T-helper 9 cell (primary cell): Measurements from ENCODE around the gene GLIS1.
"Not testable (repeated sequence)": the region's sequence is repeated elsewhere in the genome, so short reads cannot be mapped to it uniquely, and the experiment has no call there.

Experiments used
- DNase-seq: peaks from one replicate; pipeline ENCODE4 v3.0.0-alpha.2; 2020
- total RNA-seq, 2 donors: gene quantifications; one replicate each; lab custom pipeline; 2026; lab: John Stamatoyannopoulos, UW

GLIS1 gene
- 0 reads per million in 2 donors for total RNA-seq

DNA sequence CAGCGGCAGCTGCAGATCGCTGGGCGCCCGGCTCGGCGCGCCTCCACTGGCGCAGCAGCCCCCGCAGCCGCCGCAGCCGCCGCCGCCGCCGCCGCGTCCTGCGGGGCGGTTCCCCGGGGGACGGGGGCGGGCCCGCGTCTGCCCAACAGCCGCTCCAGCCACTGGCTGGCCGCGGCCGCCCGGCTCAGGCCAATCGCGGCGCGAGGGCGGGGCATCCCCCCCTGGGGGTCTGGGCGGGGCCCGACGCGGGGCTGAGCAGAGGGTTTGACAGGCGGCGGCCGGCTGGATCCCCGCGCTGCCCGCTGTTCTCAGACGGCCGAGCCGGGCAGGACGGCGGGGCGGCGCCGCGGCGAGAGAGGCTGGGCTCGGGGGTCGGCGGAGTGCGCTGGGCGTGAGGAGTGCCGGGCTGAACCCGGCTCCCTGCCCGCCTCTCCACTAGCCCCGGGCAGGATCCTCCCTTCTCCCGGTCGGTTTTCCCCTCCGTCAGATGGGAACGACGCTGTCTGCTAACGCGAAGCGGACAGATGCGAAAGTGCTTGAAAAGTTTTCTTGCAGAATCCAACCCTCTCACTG lies at the start of gene GLIS1:
TSS of gene GLIS1 (minus strand) at position 56 of the 573 bp plus-strand sequence. CDS start 1,100 bp downstream, outside the sequence.
- DNase-seq = no peak

DNA sequence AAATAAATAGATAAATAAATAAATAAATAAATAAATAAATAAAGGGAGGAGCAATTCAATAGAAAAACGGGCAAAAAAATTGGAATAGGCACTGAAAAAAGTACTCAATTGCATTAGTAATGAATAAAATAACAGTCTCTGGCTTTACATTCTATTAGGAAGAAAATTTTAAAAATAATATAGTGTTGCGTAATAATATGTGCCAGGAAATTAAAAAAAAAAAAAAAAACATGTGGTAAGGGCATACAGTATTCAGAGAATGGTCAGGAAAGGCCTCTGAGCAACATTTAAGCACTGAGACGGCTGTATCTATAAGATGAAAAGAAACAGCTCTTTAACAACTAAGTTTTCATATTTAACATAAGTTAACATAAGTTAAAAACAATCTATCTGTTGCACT lies 48.7 kb upstream of the GLIS1 start:
- no peak for DNase-seq

DNA sequence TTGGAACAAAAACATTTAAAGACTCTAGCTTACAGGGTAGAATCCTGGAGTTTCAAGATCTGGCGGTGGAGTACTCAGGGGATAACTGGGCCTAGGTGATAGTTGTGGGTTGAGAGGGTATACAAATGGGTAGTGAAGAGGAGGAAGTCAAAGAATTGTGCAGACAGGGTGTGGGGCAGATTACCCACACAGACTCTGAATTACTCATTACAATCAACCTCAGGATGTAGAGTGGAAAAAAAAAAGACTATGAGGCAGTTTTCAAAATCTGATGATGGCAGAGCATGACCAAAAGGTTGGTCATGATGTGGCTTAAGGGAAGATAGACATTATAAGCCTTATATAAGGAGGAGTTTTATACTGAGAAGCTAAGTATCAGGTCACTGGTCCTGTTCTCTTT lies 44.1 kb upstream of the GLIS1 start:
- DNase-seq = no peak

DNA sequence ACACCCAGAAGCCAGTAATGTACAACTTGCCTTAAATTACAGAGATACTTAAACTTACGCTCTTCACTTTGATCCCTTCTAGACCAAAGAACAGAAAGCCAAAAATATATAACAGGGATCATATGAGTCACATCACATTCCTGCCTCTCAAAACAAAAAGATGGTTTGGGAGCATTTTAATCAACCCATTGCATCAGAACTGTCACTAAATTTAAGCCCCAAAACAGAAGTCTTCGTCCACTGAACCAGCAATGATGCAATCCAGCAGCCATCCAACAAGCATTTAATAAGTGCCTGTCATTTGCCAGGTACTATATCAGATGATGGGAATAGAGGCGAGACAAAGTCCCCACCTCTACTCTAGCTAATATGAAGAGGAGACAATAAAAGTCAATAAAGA lies 42.7 kb upstream of the GLIS1 start:
- DNase-seq = no peak

DNA sequence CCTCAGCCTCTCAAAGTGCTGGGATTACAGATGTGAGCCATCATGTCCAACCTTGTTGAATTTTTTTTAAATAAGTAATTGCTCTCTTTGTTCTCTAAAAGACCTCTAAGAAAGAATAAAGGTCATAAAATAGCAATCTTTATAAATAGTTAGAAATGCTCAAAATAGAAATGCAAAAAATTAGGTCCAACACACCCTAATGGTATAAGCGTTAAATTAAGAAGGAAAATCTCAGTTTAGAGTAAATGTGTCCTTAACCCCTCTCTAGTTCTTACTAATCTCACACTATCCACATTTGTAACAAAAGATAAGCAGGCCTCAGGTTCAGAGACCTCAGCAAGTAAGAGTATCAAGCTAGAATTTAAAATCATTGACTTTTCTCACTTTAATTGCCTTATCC lies 38.3 kb upstream of the GLIS1 start:
- no peak for DNase-seq

DNA sequence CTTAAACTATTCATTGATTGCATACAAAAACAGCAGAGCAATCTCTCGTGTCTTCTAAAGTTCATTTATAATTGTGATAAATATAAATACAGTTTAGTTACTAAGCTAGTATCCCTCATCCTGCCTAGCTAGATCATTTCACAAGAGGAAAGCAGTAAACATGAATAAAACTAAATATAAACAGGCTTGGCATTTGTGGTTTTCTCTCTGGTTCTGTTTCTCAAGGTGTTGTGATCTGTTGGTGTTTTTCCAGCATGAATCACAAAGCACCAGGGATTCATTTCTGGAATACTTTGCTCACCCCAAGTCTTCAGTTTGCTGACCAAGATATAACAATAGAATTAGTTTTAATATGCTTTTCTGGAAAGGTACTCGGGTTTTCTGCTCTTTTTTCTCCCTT lies 32.7 kb upstream of the GLIS1 start:
- no peak for DNase-seq

DNA sequence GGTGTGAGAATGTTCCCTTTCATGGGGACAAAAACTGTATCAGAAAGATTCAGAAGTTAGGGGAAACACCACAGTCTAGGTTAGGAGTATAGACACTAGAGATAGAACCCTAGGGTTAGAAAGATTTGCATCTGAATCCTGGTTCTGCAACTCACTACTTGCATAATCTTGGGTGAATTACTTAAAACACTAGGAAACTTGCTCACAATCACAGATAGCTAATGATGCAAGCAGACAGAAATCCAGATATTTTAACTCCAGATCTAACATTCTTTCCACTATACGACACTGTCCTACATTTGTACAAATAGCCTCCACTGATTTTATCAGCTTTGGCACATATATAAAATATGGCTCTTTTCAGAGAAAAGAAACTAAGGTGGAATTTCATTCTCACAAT lies 30.8 kb upstream of the GLIS1 start:
- no peak for DNase-seq

DNA sequence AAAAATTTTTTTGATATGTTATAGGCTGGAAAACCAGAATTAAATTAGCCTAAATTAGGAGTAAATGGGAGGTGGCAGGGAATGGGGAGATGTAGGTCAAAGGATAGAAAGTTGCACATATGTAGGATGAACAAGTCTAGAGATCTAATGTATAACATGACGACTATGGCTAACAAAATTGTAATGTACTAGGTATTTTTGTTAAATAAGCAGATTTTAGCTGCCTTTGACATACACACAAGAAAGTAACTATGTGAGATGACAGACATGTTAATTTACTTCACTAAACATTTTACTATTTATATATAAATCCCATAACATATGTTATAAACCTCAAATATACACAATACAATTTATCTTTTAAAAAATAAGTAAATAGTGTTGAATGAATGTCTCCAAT lies 30.2 kb upstream of the GLIS1 start:
- no peak for DNase-seq

DNA sequence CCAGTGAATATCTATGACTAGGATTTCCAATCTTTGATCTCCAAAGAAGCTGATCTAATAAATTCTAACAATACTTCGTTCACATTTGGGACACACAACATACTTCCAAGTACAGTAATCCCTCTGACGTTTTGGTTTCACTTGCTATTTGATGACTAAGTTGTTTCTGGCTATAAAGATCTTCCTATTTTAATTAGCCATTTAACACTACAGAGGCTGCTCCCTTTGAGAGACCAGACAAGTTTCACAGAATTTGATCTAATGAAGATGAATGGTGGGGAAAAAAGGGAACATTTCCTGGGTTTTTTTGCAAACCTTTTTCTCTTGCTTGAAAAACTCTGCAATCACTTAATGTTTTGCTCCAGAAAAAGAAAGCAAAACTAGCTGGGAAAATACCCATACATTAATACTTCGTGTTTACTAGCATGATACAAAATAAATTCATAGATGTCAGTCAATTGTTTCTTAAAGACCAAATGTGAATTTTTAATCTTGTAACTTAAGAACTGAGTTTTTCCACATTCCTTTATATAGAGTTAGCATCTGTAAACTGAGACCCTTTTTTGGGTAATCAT lies 28.0 kb upstream of the GLIS1 start:
- DNase-seq = no peak

DNA sequence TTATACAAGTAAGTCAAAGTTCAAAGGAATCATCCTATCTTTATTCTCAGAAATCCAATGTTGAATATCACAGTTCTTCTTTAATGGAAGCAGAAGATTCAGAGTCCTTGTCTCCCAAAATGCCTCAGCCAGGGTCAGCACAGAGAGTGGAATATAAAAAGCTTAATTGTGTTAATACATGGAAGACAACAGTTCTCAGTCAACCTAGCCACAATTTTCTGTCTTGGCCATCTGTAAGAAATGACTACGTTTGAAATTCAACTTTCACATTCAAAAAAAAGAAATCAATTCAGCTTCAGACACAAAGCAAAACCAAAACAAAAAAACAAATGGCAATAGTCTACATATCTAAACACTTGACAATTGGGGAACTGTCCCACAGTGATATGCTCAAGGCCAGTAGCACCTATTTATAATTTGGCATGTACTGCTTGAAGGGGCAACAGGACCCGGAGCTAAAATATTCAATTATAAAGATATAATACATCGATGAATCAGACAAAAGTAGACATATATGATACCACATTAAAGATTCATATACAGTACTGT lies 27.3 kb upstream of the GLIS1 start:
- no peak for DNase-seq

DNA sequence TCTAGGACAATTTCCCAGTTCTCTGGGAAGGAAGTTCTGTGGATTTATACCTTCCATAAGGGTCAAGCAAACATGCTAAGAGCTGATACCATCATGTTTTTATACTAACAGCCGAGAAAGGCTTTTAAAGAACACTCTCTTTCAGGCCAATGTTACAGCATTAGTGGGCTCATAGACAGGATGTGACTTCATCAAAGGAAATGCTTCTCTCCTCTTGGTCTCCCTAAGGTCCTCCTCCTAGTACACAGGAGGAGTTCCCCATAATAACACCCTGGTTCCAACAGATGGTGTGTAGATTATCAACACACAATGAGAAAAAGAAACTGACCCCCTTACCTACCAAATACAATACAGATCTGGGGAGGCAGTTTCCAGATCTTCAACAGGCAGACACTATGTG lies 26.7 kb upstream of the GLIS1 start:
- no peak for DNase-seq

DNA sequence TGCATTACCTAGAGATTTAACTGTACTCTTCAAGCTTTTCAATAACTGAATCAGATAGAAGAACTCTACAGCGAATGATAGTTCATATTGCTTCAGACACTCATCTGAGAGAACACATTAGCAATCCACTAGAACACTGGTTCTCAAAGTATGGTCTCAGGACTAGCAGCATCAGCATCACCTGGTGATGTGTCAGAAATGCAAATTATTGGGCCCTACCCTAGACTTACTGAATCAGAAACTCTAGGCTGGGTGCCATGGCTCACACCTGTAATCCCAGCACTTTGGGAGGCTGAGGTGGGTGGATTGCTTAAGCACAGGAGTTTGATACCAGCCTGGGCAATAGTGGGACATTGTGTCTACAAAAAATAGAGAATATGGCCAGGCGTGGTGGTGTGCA lies 24.9 kb upstream of the GLIS1 start:
- DNase-seq = no peak

DNA sequence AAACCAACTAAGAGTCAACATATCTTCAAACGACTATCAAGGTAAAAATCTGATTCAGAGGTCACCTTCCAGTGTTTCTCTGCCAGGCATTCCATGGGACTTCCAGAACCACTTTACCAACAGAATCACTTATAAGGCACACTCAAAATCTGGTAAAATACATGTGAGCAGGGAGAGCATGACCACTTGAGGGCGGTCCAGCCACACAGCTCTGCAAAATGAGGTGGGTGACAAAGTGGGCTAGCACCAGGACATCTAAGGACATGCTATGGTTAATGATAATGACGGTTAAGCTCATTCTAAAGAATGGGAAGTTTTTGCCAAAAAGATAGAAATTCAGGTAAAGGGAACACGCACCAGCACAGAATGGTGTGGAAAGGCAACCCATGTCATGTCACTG lies 24.5 kb upstream of the GLIS1 start:
- no peak for DNase-seq

DNA sequence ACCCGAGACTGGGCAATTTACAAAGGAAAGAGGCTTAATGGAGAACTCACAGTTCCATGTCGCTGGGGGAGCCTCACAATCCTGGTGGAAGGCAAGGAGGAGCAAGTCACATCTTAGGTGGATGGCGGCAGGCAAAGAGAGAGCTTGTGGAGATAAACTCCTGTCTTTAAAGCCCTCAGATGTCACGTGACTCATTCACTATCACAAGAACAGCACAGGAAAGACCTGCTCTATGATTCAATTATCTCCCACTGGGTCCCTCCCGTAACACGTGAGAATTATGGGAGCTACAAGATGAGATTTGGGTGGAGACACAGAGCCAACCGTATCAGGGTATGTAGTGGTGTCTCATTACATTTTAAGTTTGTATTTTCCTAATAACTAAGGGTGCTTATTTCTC lies 21.5 kb upstream of the GLIS1 start:
- not testable (repeated sequence) for DNase-seq

DNA sequence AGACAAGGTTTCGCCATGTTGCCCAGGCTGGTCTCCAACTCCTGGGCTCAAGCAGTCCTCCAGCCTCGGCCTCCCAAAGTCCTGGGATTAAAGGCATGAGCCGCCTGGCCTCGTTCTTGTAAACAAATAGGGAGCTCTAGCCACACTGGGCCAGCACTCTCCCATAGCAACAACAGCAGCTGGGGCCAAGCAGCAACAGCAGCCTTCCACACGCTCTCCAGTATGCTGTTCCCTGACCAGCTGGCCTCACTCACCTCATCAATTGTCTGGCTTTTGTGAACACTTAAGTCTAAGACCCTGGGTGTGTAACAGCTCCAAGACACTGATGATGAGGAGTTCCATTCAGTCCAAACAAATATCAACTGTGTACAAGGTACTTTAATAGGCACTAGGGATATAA lies 16.9 kb upstream of the GLIS1 start:
- no peak for DNase-seq

DNA sequence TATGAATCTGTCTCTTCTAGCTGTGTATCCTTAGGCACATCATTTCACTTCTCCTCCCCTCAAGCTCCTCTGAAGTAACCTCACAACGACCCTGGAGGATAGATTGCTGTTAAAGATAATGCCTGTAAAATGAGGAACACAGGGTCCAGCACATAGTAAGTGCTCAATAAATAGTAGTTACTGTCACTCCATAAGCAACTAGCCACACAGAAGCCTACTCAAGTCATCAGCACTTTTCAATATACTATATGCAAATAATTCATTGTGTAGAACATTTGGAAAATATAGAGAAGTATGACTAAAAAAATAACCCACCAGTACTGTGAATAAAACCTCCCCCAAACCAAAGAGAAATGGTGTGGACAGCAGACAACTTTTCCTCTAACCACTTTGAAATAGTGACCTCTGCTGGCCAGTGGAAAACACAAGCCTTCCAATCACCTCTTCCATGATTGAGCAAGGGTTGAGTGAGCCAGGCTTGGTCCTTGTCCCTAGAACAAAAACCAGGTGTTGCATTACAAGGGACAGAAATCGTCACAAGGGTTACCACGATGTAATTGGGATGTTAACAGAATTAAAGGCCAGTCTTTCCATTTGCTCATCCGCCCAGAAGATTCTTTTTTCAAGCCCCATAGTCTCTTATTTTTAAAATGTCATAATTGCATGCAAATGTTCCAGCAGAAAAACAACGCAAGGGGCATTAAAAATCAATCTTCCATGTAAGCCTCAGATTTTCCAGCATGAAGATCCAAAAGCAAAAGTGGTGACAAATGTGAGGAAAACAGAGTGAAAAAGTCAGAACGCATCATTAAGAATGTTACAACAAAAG lies 15.7 kb upstream of the GLIS1 start:
- DNase-seq = no peak

DNA sequence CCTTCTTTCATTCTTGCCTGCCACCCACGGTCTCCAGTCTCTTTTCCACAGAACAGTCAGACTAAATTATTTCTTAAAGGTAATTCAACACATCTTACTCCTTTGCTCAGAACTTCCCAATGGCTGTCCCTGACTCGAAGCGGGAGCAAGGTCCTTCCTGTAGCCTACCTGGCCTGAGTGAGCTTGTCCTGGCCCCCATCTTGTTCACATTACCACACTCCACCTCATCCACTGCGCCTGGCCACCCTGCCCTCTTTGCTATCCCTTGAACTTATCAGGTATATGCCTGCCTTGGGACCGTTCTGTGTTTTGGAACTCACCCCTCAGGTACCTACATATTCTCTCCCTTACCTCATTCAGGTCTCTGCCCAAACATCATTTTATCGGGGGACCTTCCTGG lies 13.3 kb upstream of the GLIS1 start:
- no peak for DNase-seq

DNA sequence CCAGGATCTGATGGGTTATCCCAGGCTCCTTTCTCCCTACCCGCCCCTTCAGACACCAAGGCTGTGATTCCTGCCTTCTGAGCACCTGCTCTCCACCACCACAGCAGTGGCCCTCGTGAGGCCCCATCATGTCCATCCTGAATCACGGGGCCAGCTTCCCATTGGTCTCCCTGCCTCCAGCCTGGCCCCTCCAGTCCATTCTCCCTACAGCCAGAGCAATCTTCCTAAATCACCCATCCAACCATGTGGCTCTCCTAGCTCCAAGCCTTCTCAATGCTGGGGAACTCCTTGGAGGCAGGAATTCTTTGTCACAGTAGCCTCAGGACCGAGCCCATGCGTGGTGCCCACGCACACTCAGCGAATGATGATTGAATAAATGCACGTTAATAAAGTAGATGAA lies 8.9 kb upstream of the GLIS1 start:
- DNase-seq = no peak

DNA sequence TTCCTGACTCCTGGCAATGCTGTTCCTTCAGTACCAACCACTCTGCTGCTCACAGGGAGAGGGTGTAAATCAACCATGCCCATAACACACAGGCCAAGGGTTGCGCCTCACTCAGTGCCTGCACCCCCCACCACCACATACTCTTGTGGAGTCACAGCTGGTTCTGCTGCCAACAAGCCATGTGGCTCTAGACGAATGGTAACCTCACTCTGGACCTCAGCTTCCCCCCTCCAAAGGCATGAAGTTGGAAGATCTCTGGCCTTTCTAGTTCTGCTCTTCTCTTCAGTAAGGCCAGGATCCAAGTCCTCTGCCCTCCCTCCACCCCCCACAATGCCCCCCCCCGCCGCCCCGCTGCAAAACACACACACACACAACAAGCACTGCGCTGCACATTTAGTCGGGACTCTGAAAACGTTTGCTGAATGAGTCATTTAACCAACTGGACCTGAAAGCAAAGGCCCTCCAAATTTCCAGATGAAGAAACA lies 1.7 kb upstream of the GLIS1 start:
- no peak for DNase-seq

DNA sequence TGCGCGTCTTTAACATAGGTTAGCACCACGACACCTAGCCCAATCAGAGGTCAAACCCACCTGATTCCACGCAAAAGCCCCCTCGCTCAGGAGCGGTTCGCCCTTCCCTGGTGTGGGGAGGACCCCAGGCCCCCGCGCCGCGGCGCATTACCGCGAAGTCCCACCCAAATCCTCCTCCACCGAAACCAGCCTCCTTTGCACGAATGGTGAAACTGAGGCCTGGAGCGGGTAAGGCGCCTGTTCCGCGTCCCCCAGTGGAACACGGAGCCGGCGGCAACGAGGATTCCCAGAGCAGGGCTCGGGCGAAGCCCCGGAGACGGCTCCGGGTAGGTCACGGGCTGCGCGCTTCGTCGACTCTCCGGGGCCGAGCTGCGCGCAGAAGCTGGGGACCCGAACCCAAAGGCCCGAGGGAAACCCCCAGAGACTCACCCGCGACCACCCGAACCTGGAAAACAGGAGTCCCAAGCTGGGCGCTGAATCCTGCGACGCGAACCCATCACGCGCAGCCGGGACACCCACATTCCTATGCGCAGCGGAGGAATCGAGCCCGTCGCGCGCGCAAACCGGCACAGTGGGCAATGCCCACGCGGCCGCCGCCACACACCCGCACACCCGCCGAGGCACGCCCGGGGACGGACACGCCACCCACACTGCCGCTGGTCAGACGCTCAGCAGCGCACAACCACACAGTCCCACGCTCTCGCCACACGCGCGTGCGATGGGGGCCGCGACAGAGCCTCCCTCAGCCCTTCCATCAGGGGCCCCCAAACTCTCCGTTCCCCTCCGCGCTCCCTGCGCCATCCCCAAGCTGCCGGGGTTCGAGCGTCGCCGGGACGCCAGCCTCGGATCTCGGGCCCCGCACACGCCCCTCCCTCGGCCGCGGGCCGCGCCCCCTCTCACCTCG lies 507 bp downstream of the GLIS1 start:
- DNase-seq = no peak

DNA sequence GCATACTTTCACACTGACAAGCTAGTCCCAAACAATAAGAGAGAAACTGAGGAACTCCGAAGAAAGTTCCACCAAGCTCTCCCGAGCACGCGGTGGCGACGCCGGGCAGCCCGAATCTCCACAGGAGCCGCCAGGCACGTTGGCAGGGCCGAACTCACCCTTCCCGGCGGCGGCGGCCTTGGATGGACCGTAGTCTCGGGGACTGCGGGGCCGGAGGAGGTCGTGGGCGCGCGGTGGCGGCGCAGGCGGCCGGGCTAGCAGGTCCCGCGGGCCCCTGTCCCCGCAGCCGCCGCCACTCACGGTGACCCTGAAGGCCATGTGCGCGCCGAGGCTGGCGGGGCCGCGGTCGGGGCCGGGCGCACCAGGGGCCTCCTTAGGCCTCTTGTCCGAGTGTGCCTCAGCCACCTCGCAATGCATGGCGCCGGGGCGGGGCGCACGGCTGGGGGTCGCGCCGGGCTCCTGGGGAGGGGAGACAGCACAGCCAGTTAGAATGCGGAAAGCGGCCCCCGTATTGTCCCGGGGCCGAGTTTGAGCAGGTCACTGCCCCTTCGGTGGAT lies 1.2 kb downstream of the GLIS1 start:
- no peak for DNase-seq

DNA sequence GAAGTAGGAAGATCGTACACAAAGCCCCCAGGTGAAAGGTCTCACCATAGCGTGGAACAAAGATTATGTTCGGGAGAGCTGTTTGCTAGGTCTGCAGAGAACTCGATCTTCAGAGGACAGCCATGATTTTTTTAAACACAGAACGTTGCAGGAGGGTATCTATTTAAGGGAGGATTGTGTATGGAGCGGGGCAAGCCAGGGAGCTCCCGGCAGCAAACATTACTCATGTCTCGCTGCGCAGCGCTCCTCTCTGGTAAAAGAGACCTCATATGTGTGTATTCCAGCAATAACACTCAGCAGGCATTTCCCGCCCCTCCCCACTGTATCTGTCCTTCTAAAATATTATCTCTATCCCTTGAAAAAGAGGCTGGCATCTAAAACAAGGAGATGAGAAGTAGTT lies 2.7 kb downstream of the GLIS1 start:
- DNase-seq = no peak
